HS-27A (cell line): ENCODE results near the gene DNAH2.
"Not testable (repeated sequence)": the region's sequence is repeated elsewhere in the genome, so short reads cannot be mapped to it uniquely, and the experiment has no call there.

Source experiments
- DNase-seq: peaks from one replicate; pipeline ENCODE4 v3.0.0-alpha.2; 2012; ENCODE audit warnings: low read depth, missing footprints

Gene DNAH2

GRCh38 chr17:7775051-7775450 lies 57.5 kb downstream of the DNAH2 start:
- DNase-seq = no peak

- no peak for DNase-seq
Observed at GRCh38 chr17:7777017-7777416, 59.5 kb downstream of the DNAH2 start.

DNA sequence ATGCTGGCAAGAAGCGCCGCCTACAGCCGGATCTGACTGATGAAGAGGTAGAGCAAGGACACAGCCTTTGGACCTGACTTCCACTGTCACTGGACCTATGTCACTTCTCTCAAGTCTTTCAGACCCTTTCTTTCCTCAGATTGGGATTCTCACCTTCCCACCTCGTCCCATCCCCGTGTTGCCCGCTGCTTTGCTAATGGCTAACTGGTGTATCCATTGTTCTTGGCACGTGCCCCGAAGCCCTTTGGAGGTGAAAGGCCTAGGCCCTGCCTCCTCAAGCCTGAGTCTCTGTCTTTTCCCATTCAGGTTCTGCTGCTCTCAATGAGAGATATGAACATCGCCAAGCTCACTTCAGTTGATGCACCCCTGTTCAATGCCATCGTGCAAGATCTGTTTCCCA lies 63.2 kb downstream of the DNAH2 start:
- DNase-seq = no peak

- DNase-seq = no peak
Observed at GRCh38 chr17:7781429-7781828, 63.9 kb downstream of the DNAH2 start.

- no peak for DNase-seq
Observed at GRCh38 chr17:7782240-7782639, 64.7 kb downstream of the DNAH2 start.

DNA sequence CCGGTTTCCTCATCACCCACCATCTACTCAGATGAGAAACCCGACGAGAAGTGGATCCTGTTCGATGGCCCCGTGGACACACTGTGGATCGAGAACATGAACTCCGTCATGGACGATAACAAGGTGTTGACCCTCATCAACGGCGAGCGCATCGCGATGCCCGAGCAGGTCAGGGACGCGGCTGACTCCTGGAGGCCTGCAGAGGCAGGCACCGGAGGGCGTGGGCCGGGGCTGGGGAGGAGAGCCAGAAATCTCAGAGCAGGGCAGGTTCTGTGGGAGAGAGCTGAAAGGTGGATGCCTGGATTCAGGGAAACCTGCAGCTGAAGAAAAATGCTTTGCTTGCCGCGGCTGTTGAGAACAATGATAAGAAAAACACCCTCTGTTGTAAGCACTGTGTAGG lies 69.3 kb downstream of the DNAH2 start:
- DNase-seq = no peak

DNA sequence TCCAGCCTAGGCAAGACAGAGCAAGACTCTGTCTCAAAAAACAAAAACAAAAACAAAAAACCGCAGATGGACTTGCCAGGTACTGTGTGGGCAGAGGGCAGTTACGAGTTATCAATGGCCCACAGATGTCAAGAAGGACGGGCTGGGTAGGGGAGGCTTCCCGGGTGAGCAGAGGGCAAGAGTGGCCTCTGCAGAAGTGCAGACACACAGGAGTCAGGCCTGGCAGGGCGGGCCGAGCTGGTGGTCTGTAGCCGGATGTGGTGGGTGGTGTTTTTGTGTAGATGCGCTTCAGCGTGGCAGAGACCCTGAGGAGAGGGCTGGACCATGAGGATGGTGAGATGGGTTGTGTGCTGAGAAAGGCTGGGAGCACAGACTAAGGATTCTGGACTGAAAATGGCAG lies 71.6 kb downstream of the DNAH2 start:
- no peak for DNase-seq

DNA sequence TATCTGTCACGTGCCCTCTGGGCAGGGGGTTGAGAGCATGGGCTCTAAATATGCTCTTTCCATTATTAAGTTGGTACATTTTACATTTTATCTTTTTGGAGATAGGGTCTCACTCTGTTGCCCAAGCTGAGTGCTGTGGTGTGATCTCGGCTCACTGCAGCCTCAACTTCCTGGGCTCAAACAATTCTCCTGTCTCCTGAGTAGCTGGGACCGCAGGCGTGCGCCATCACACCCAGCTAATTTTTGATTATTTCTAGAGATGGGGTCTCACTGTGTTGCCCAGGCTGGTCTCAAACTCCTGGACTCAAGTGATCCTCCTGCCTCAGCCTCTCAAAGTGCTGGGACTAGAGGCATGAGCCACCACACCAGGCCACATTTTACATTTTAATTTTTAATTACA lies 72.6 kb downstream of the DNAH2 start:
- DNase-seq = no peak

DNA sequence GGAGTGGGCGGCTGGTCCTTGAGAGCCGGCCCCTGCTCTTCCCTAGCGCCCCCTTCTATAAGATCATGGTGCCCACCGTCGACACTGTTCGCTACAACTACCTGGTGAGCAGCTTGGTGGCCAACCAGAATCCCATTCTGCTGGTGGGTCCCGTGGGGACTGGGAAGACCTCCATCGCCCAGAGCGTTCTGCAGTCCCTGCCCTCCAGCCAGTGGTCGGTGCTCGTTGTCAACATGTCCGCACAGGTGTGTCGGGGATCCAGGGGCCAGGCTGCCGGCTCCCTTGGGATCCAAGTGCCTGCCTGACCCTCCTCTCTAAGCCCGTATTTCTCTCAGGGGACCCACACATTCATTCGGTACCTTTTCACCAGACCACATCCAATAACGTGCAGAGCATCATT lies 75.1 kb downstream of the DNAH2 start:
- no peak for DNase-seq

DNA sequence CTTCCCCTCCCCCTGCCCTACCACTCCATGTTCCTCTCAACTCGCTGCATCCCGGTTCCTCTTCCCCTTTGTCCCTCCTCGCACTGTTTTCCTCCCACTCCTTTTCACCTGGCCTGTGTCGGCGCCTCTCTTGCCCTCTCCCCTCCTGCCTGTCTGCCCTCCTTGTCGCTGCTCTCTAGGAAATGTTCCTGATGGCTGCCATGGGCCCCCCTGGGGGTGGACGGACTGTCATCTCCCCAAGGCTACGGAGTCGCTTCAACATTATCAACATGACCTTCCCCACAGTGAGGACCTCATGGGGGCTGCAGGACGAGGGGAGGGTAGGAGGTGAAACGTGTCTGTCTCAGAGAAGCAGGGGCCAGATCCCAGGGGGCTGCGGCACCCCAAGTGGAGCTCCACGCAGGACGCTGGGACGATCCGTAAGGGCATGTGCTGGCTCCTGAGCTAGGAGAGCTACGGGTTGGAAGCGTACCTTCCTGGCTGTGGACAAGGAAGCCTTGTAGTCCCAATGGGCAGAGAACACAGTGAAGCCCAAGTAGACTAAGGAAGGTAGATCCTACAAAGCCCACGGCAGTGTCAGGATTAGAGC lies 76.6 kb downstream of the DNAH2 start:
- no peak for DNase-seq

- DNase-seq = no peak
Observed at GRCh38 chr17:7797976-7798375, 80.4 kb downstream of the DNAH2 start.

- DNase-seq = no peak
Observed at GRCh38 chr17:7798839-7799238, 81.3 kb downstream of the DNAH2 start.

DNA sequence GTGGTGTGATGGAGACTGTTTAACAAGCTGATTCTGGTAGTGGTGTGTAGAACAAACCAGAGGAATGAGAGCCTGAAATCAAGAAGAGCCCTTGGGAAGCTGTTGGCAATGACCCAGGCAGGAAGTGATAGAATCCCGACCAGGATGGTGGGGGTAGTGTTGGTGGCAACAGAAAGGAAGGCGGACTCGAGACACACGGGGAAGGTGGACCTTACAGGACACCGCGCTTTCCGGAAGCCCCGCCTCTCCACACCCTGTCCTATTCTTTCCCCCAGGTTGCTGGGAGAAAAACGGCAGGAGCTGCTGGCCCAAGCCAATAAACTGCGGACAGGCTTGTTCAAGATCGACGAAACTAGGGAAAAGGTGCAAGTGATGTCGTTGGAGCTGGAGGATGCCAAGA lies 86.4 kb downstream of the DNAH2 start:
- no peak for DNase-seq

DNA sequence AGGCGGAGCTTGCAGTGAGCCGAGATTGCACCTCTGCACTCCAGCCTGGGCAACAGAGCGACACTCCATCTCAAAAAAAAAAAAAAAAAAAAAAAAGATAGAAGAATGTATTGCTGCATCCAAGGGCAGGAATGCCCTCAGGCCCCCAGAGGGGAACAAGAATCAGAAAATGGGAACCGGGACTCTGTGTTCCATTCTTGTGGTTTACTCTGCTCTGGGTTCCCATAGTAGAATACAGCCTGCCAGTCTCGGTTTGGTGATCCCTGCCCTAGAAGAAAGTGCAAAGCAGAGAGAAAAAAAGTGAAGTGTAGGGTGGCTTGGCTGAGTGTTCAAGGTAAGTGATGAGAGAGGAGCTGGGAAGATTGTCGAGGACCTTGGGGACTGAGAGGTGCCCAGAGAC lies 89.0 kb downstream of the DNAH2 start:
- DNase-seq = no peak

DNA sequence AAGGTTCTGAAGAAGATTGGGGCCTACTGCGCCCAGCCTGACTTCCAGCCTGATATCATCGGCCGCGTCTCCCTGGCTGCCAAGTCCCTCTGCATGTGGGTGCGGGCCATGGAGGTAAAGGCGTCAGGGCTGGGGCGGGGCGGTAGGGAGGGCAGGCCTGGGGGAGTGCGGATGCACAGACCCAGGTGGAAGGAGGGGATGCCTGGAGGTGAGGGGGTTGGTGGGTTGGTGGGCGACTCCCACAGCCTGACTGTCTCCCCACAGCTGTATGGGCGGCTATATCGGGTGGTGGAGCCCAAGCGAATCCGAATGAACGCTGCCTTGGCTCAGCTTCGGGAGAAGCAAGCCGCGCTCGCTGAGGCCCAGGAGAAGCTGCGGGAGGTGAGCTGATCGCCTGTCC lies 89.7 kb downstream of the DNAH2 start:
- no peak for DNase-seq

GRCh38 chr17:7809086-7809790 lies 91.7 kb downstream of the DNAH2 start:
- no peak for DNase-seq

DNA sequence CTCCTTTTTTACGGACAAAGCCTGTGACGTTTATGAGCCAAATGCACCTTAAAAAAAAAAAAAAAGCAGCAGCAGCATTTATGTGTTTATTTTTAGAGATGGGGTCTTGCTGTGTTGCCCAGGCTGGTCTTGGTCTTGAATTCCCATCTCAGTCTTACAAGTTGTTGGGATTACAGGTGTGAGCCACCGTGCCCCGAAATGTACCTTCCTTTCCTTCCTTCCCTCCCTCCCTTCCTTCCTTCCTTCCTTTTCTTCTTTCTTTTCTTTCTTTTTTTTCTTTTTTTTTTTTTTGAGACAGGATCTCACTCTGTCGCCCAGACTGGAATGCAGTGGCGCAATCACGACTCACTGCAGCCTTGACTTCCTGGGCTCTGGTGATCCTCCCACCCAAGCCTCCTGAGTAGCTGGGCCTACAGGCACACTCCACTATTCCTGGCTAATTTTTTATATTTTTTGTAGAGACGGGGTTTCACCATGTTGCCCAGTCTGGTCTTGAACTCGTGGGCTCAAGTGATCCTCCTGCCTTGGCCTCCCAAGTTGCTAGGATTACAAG lies 92.3 kb downstream of the DNAH2 start:
- DNase-seq = not testable (repeated sequence)

GRCh38 chr17:7811251-7811650 lies 93.7 kb downstream of the DNAH2 start:
- DNase-seq = no peak

GRCh38 chr17:7814969-7815368 lies 97.4 kb downstream of the DNAH2 start:
- no peak for DNase-seq

- no peak for DNase-seq
Observed at GRCh38 chr17:7816926-7817642, 99.5 kb downstream of the DNAH2 start.

- DNase-seq = no peak
Observed at GRCh38 chr17:7817643-7817964, 100.1 kb downstream of the DNAH2 start.

GRCh38 chr17:7818026-7818425 lies 100.5 kb downstream of the DNAH2 start:
- no peak for DNase-seq
